OCI-LY7 (cell line): ENCODE data around the gene C12orf43. TPM values are rescaled to one million over a fixed set of nuclear protein-coding genes. Genes with fewer than 3 reads are reported as not detected.

ENCODE experiments used
- BruUV-seq: library from RNA; stranded (reverse); fragments of 400-500 nt; replicated peaks from 2 replicates; lab custom pipeline; 2021; lab: Mats Ljungman, UMichigan
- CTCF ChIA-PET: fragments of 300-600 bp; sonication (Branson Sonifier 250); formaldehyde crosslinking; loops from one replicate; lab custom pipeline; 2022; ENCODE audit warnings: antibody characterized with exemption; ENCODE audit not compliant: unreplicated experiment; lab: Charles Lee
- POLR2A ChIA-PET: fragments of 300-600 bp; sonication (Branson Sonifier 250); formaldehyde crosslinking; loops from one replicate; lab custom pipeline; 2022; ENCODE audit warnings: antibody characterized with exemption; lab: Charles Lee
- DNase-seq: peaks from one replicate; pipeline ENCODE4 v3.0.0-alpha.2; 2015; ENCODE audit warnings: low spot score
- H2AFZ ChIP-seq: fragments of 200-600 bp; sonication (generic), shearing (Covaris generic); 2 replicates; pipeline ENCODE4 v1.6.1; 2014; ENCODE audit warnings: mild to moderate bottlenecking, antibody characterized with exemption, low read length, moderate library complexity
- H3K27ac ChIP-seq: fragments of 200-600 bp; sonication (generic); 2 replicates; pipeline ENCODE4 v1.5.1; 2014; ENCODE audit warnings: mixed run types, low read depth, mild to moderate bottlenecking, moderate library complexity, low read length, inconsistent platforms; ENCODE audit not compliant: poor library complexity, severe bottlenecking
- H3K36me3 ChIP-seq: fragments of 200-600 bp; sonication (generic); 2 replicates; pipeline ENCODE4 v1.6.1; 2014; ENCODE audit warnings: mild to moderate bottlenecking, antibody characterized with exemption, low read length, moderate library complexity, mixed read lengths; ENCODE audit not compliant: insufficient read depth
- H3K4me1 ChIP-seq: fragments of 200-600 bp; sonication (generic); 2 replicates; pipeline ENCODE4 v1.5.1; 2014; ENCODE audit warnings: mild to moderate bottlenecking, low read length; ENCODE audit not compliant: insufficient read depth, poor library complexity, severe bottlenecking
- H3K4me2 ChIP-seq: fragments of 200-600 bp; sonication (generic); 2 replicates; pipeline ENCODE4 v1.6.1; 2014; ENCODE audit warnings: mild to moderate bottlenecking, low read length
- H3K4me3 ChIP-seq: fragments of 200-600 bp; sonication (generic); 2 replicates; pipeline ENCODE4 v1.5.1; 2014; ENCODE audit warnings: mild to moderate bottlenecking, low read depth, low read length; ENCODE audit not compliant: poor library complexity, severe bottlenecking
- H3K79me2 ChIP-seq: fragments of 200-600 bp; sonication (generic); 2 replicates; pipeline ENCODE4 v1.6.1; 2016; ENCODE audit warnings: low read depth, mild to moderate bottlenecking, low read length, moderate library complexity, mixed read lengths; ENCODE audit not compliant: insufficient read depth
- H3K9me2 ChIP-seq: fragments of 200-600 bp; sonication (generic); 2 replicates; pipeline ENCODE4 v1.6.1; 2016; ENCODE audit warnings: mild to moderate bottlenecking, low read length, mixed read lengths; ENCODE audit not compliant: insufficient read depth
- H3K9me3 ChIP-seq: fragments of 200-600 bp; sonication (generic); 2 replicates; pipeline ENCODE4 v1.6.1; 2014; ENCODE audit warnings: mild to moderate bottlenecking, mixed run types, low read length, mixed read lengths
- H4K20me1 ChIP-seq: fragments of 200-600 bp; sonication (generic); 2 replicates; pipeline ENCODE4 v1.6.1; 2014; ENCODE audit warnings: mild to moderate bottlenecking, antibody characterized with exemption, low read length, moderate library complexity, mixed read lengths; ENCODE audit not compliant: insufficient read depth
- CTCF ChIP-seq: fragments of 200-600 bp; sonication (generic); conservative IDR thresholded peaks from 2 replicates; pipeline ENCODE4 v1.5.1; 2014; ENCODE audit warnings: mild to moderate bottlenecking, antibody characterized with exemption, low read length, moderate library complexity, mixed read lengths
- EZH2phosphoT487 ChIP-seq: fragments of 200-600 bp; sonication (generic); IDR thresholded peaks from 2 replicates; pipeline ENCODE4 v1.6.1; 2018; ENCODE audit warnings: low read depth, borderline replicate concordance, mild to moderate bottlenecking, mixed run types, antibody characterized with exemption, low read length, moderate library complexity, mixed read lengths
- intact Hi-C: fragments of 100-400 bp; cut with micrococcal nuclease; formaldehyde crosslinking; loops from one replicate; pipeline ENCODE4 v1.10.0; 2022; ENCODE audit not compliant: unreplicated experiment
- total RNA-seq, 2 experiments: library from RNA; depleted of rRNA in 1 of 2; stranded (reverse); fragments of >200 nt in 1 of 2; shearing (Covaris generic) in 1 of 2; gene quantifications; 2 replicates each; pipeline ENCODE4 v1.2.3, GENCODE V29; 2014 to 2022

C12orf43 gene
- total RNA-seq, 2 experiments from 2014 or later: 21.4 to 24.7 TPM

- intact Hi-C loops: no loop called here
- no peaks in the 10 kb centered on the region for H4K20me1 ChIP-seq
- no peak overlapping the region for H2AFZ ChIP-seq
- CTCF ChIA-PET: no interaction called here
- POLR2A ChIA-PET: interaction anchor here (1.2 kb wide), 1 partner anchor 15 kb away, joined by 4 read pairs; no protein-coding TSS in a partner anchor
- no peak overlapping the region for H3K4me3 ChIP-seq
- no peak overlapping the region for H3K4me2 ChIP-seq
- H3K9me3 ChIP-seq: no peaks in the 10 kb centered on the region
- DNase-seq: no peak
- no peak for TF ChIP-seq EZH2phosphoT487
- TF ChIP-seq CTCF: no peak
- no peak overlapping the region for H3K27ac ChIP-seq
- H3K4me1 ChIP-seq: no peaks in the 10 kb centered on the region
- no TSS peak for BruUV-seq
- H3K79me2 ChIP-seq: no peaks in the 10 kb centered on the region
- no peaks in the 10 kb centered on the region for H3K9me2 ChIP-seq
- no peaks in the 10 kb centered on the region for H3K36me3 ChIP-seq
These were observed 59.5 kb downstream of the C12orf43 start for GRCh38 chr12:120956579-120957300.

- BruUV-seq: no TSS peak
- H3K4me2 ChIP-seq: no peak overlapping the region
- intact Hi-C loops: no loop called here
- no peaks in the 10 kb centered on the region for H3K4me1 ChIP-seq
- ChIA-PET POLR2A (interaction anchor here (0.9 kb wide), 1 partner anchor 16 kb away, joined by 4 read pairs; no protein-coding TSS in a partner anchor), CTCF (no interaction called here)
- no peak overlapping the region for H3K27ac ChIP-seq
- DNase-seq: no peak
- H3K79me2 ChIP-seq: no peaks in the 10 kb centered on the region
- no peaks in the 10 kb centered on the region for H3K36me3 ChIP-seq
- TF ChIP-seq CTCF: no peak
- no peaks in the 10 kb centered on the region for H3K9me3 ChIP-seq
- H4K20me1 ChIP-seq: no peaks in the 10 kb centered on the region
- H3K4me3 ChIP-seq: no peak overlapping the region
- no peaks in the 10 kb centered on the region for H3K9me2 ChIP-seq
- no peak overlapping the region for H2AFZ ChIP-seq
These were observed 61.1 kb downstream of the C12orf43 start for GRCh38 chr12:120955232-120955631.

GRCh38 chr12:120950807-120951206 lies 65.5 kb downstream of the C12orf43 start:
- intact Hi-C loops: no loop called here
- Histone ChIP-seq H2AFZ (no peak overlapping the region), H4K20me1 (no peaks in the 10 kb centered on the region), H3K79me2 (no peaks in the 10 kb centered on the region), H3K4me1 (no peaks in the 10 kb centered on the region), H3K9me2 (no peaks in the 10 kb centered on the region), H3K27ac (no peak overlapping the region), H3K4me2 (no peak overlapping the region), H3K4me3 (no peak overlapping the region), H3K9me3 (no peaks in the 10 kb centered on the region), H3K36me3 (no peaks in the 10 kb centered on the region)
- TF ChIP-seq CTCF (no peak), EZH2phosphoT487 (no peak)
- no peak for DNase-seq
- ChIA-PET POLR2A (no interaction called here), CTCF (interaction anchor here (0.6 kb wide), 1 partner anchor 10 kb away, joined by 3 read pairs; no protein-coding TSS in a partner anchor)
- BruUV-seq: no TSS peak
